ENCODE data around the gene CHMP5.
"Not testable (repeated sequence)": the region's sequence is repeated elsewhere in the genome, so short reads cannot be mapped to it uniquely, and the experiment has no call there.

Gene CHMP5

DNA sequence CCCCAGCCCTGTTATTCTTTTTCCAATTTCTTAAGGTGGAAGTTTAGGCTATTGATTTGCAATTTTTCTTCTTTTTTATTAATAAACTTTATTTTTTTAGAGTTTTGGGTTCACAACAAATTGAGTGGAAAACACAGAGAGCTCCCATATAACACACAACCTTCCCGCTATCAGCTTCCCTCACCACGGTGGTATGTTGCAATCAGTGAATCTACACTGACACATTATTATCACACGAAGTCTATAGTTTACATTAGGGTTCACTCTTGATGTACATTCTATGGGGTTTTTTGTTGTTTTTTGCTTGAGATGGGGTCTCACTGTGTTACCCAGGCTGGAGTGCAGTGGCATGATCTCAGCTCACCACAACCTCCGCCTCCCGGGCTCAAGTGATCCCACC lies 20.7 kb downstream of the CHMP5 start:
- DNase-seq, result no peak

DNA sequence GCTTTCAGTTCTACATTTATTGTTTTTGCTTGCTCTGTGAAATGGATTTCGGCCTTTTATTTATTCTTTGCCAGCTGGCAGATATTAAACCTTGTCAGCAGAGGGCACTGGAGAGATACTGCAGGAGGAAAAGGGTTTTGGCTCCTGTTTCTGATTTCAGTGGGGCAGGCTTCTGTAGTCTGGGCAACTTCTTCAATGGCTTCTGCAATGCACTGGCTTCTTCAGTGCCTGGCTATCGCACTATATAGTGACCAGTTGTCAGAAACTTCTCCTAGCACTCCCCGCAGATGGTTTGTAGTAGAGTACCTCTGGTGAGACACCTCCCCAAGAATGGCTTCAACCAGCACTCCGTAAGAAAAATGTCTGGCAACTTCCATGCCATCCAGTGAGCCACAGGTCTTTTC lies 22.2 kb downstream of the CHMP5 start:
- DNase-seq, result peak in 1 of 4 experiments; percentile 7

DNA sequence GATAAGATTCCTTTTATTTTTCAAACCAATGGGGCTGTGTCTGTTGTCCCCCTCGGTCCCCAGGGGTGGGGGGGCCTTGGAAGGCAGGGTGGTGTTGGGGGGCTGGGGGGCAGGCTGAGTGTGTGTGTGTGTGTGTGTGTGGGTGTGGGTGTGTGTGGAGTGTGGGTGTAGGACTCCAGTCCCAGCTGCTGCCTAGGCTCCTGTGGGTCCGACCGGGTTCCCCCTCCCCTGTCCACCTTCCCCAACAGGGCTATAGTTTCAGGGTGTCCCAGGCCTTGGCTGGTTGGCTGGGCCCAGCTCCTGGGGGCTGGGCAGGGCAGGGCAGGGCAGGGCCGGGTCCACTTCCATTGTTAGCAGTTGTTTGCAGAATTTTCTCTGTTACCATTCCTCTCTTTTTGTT lies 23.4 kb downstream of the CHMP5 start:
- no peak for DNase-seq

DNA sequence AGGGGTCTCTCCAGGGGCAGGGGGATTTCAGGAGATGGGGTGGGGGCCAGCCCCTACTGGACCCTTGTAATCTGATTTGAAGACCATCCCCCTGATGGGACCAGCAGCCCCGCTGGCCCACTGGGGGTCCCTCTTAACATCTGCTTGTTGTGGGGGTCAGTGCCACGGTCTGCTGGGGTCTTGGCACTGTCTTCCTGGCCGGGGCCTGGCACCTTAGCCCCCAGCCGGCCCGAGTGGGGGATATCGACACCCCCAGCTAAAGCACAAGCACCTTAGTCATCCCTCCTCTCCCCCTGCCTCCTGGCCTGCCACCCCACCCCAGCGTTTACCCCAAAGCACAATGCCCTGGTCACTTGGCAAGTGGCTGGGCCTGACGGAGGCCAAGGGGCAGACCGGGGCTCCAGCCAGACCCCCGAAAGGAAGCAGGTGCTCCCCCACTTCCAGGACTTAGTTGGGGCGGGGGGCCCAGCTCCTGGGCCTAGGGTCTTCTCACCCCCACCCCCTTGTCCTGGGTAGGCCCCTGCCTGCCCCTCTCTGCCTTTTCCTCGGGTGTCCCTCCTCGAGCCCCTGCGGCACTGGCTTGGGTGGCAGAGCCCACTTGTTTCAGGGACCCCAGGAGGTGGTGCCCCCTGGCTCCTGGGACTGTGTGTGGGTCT lies 24.1 kb downstream of the CHMP5 start:
- DNase-seq, result no peak

DNA sequence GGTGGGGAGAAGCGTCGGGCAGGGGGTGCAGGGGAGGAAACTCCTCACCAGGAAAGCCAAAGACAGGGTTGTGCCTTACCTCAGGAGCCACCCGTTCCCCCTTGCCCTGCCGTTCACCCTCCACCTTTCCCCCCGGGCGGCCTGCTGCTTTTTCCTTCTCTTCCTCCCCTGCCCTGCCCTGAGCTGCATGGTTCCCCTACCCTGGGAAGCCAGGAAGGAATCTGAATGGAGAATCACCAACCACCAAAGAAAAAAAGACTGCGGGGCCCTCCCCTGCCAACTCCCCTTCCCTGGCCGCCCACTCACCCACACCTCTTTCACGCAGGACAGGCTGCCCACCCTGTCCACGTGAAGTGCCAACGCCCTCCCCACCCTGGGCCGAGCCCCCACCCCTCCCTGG lies 24.6 kb downstream of the CHMP5 start:
- no peak for DNase-seq

DNA sequence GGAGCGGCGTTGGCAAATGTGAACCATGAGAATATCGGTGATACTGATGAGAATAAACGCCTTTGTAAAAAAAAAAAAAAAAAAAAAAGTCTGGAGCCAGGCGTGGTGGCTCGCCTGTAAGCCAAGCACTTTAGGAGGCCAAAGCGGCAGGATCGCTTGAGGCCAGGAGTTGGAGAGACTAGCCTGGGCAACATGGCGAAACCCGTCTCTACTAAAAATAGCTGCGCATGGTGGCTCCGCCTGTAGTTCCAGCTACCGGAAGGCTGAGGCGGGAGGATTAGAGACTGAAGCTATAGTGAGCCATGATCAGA lies 25.0 kb downstream of the CHMP5 start:
- DNase-seq, result no peak

DNA sequence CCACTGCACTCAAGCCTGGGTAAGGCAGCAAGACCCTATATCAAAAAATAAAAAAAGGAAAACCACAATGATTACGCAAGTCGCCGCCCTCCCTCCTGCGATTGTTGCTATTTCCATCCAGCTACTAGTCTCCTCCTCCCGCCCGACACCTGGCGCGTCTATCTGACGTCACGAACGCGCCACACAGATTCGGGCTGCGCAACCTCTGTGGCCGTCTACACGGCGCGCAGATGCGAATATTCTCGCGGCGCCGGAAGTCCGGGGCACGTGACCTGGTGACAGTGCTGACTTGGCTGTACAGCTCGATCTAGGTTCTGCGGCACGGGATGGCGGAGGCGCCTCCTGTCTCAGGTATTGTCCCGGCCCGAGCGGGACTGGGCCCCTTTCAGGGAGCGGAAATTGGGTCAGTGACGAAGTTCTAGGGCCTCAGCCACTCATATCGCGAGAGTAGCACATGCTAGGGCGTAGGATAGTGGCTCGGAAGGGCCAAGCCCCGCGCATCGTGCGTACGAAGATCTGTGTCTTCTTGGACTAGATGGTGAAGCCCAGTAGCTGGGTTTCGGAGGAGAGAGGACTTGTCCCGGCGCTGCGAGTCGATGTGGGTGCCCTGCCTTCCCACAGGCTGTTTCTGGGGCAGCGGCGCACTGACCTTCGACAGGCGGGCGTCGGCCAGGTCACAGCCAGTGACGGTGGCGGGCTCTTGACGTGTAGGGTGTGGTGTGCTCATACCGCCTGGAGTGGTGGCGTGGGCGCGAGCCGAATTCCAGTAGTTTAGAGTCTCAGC lies 25.6 kb downstream of the CHMP5 start, which contains the start of gene NFX1:
TSS of gene NFX1 (plus strand) at position 270 of the 784 bp plus-strand sequence. CDS start at position 327, 57 bp downstream.
- peak; percentile 93 to 98 (median 96) for DNase-seq

DNA sequence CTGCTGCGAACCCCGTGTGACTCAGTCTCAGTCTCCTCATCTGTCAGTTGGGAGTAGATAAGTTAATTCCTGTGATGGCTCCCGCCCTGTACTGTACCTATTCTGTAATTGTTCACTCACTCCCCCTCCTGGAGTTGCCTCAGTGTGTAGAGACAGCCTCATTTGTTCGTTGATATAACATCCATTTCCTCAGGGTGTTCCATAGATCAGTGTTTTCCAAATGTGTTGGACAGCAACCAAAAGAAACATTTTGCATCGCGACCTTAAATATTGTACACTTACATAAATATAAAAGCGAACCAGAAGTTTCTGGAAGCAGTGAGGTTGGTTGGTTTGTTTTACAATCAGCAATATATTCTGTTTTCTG lies 26.2 kb downstream of the CHMP5 start:
- DNase-seq, result no peak

DNA sequence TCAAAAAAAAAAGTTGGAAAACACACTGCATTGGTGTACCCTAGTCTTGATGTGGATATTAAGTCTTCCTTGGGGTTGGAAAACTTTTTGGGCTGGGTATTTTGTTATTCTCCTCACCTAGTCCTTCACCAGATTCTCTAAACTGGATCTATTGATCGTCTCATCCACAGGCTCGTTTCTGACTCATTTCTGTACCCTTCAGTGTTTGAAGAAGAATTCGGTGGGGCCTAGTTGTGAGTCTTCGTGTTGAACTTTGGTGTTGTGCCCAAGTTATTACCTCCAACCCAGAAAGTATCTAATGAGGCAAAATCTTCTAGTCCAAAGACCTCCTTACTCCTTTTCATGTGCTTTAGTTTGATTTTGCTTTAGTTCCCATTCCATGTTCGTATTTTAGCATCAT lies 27.1 kb downstream of the CHMP5 start:
- DNase-seq, result no peak

DNA sequence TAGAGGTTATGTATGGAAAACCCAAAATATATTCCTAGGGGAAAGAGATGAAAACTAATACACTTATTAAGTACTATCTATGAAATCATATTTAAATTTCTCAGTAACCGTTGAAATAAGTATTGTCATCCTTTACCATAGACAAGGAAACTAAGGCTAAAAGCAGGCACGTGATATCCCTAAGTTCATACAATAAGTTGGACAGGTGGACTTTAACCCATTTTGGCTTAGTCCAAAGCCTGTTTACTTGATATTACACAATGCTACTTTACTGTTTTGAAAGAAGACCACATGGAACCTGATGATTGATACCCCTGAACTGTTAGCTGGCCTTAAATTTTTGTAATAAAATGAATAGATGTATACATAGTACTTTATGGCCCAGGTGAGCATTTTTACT lies 28.9 kb downstream of the CHMP5 start:
- DNase-seq, result no peak

DNA sequence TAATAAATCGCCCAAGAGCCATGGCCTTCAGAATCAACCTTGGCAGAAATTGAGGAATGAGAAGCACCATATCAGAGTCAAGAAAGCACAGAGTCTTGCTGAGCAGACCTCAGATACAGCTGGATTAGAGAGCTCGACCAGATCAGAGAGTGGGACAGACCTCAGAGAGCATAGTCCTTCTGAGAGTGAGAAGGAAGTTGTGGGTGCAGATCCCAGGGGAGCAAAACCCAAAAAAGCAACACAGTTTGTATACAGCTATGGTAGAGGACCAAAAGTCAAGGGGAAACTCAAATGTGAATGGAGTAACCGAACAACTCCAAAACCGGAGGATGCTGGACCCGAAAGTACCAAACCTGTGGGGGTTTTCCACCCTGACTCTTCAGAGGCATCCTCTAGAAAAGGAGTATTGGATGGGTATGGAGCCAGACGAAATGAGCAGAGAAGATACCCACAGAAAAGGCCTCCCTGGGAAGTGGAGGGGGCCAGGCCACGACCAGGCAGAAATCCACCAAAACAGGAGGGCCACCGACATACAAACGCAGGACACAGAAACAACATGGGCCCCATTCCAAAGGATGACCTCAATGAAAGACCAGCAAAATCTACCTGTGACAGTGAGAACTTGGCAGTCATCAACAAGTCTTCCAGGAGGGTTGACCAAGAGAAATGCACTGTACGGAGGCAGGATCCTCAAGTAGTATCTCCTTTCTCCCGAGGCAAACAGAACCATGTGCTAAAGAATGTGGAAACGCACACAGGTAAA lies 30.0 kb downstream of the CHMP5 start:
- DNase-seq, result no peak

DNA sequence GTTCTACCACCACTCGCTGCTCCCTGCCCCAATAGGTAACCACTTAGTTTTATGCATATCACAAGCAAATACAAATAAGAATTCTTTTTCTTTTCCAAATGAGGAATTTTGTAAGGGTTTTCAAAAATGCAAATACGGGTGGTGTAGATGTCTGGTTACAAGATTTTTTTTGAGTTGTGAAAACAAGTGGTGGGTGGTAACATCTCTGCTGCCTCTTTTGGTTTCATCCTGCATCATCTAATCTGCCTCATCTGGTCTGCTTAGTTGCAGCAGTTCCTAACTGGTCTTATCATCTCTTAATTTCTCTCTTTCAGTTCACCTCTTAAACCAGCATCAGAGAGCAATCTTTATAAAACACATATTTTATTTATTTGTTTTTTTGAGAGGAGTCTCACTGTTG lies 30.7 kb downstream of the CHMP5 start:
- DNase-seq, result no peak

DNA sequence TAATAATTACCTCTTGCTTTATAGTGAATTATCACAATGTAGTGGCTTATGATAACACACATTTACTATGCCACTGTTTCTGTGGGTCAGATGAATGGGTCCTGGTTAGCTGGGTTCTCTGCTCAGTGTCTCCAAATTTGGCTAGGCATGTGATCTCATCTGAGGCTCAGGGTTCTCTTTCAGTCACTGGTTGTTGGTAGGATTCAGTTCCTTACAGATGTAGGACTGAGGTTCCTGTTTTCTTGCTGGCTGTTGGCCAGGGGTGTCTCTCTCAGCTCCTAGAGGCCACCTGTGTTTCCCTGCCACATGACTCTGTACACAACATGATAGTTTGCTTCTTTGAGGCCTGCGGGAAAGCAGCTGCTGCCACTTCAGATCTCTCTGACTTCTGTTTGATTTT lies 32.6 kb downstream of the CHMP5 start:
- no peak for DNase-seq

DNA sequence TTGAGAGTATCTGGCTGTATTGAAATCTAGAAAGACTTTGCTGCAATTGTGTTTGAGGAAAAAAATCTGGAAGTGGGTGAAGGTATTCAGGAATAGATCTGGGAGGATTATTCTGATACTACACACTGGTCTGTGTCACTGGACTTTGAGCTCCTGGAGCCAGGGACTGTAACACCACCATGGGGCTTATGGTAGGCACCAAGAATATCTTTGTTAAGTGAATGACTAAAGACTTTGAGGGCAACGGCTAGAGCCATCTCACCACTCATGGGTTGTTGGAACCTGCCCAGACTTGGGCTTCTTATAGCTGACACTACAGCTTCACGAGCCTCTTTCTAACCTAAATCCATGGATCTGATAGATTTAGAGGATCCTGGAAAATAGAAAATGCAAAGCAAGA lies 35.7 kb downstream of the CHMP5 start:
- DNase-seq, result no peak

DNA sequence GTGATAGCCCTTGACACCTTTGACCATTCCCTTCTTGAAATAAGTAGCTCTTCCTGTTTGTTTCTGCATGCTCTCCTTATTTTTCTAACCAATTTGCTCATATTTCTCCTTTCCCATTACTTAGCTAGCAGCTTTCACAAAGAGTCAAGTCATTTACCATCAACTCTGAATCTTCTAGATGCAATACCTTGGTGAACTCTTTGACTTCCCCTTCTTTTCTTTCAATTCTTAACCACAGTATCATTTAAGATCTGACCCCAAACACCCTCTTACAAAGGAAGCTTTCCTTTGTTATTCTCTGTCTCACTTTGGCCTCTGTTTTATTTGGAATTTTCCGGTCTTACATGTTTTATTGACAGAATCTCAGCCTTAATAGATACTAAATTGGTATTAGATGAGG lies 39.5 kb downstream of the CHMP5 start:
- DNase-seq, result no peak

DNA sequence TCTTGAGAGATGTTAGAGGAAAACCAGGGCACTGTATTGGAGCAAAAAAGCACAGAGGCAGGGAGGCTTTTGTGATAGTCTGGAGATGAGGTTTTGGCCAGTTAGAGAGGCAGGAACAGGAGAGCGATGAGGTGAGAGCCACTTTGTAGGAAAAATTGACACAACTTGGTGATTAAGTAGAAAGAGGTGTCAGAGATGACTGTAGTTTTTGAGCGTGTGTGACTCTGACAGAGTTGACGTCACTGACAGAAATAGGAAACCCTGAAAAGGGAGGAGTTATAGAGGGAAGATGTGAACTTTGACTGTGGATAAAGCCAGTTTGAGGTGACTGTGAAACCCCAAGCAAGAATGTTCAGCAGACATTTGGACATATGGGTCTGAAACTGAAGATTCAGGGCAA lies 41.2 kb downstream of the CHMP5 start:
- no peak for DNase-seq

DNA sequence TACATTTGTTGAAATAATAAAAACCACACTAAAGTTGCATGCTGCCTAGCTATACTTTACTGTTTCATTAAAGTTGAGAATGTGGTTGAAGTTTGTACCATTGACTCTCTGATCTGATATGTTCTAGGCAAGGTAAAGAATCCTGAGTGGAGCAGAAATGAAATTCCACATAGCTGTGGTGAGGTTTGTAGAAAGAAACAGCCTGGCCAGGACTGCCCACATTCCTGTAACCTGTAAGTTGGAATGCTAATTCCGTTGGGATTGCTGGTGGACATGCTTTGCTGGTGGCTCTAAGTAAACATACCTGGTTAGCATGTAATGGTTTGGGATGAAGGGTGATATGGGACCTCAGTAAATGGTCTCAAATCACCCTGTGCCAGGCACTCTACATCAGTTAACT lies 42.2 kb downstream of the CHMP5 start:
- no peak for DNase-seq

DNA sequence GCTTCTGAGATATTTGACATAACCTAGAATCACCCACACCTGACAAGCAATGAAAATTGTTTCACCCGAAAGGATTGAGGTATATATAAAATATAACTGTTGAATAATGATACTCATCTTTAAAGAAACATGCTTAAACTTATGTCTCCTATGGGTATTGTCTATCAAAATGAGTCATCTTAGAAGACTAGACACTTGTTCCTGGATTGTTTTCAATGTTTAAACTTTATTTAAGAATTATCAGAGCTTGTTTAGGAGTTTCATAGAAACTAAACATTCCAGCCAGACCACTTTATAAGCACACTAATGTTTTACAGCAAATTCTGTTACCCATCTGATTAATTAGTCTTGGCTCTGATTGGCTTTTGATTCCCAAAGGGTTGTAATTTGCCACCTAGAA lies 45.1 kb downstream of the CHMP5 start:
- DNase-seq, result no peak

DNA sequence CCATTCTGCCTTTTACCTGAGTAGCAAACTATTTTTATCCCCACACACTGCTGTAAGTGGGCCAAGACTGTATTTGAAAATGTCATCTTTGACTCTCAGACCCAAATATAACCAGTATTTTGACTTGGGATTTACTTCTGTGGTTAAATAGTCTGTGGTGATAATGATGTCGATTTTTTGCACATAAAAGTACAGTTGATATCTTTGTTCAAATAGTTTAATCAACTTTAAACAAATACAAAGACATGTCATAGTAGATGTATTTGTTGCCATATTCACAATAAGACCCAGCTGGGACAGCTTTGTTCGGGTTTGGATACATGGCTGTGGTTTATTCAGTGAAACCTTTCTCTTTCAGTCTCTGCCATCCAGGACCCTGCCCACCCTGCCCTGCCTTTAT lies 45.9 kb downstream of the CHMP5 start:
- no peak for DNase-seq

DNA sequence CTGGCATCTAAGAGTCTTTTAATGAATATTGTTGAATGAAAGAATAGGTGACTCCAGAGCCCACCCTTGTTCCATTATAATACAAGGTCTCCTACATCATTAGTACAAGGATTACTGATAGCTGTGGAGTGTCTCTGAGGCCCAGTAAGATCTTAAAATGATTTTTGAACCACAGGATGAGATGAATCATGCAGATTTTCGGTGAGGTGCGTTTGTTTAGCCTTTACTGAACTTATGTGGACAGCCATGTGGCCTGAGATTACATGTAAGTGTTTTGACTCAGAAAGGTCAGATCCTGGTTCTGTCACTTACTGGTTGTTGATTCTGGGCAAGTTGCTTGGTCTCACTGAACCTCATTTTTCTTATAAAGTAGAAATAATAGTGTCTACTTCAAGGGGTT lies 47.1 kb downstream of the CHMP5 start:
- DNase-seq, result no peak

DNA sequence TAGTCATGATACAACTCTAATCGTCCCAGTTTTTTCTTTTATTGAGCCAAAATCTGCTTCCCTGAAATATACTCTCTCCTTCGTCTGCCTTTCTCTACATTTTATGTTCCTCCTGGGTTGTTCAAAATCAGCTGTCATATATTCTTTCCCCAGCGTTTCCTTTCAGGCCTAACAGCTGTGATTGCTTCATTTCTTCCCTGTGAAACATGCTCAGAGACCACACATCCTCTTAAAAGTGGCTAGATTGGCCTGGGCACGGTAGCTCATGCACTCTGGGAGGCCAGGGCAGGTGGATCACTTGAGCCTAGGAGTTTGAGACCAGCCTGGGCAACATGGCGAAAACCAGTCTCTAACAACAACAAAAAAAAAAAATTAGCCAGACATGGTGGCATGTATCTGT lies 50.5 kb downstream of the CHMP5 start:
- no peak for DNase-seq

DNA sequence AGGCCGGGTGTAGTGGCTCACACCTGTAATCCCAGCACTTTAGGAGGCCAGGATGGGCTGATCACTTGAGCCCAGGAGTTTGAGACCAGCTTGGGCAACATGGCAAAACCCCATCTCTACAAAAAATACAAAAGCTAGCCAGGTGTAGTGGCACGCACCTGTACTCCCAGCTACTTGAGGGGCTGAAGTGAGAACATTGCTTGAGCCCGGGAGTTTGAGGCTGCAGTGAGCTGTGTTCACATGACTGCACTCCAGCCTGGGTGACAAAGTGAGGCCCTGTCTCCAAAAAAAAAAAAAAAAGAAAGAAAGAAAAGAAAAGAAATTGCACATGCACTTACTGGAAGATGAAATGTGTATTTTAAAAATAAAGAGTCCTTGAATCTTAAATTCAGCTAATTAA lies 52.3 kb downstream of the CHMP5 start:
- not testable (repeated sequence) for DNase-seq

DNA sequence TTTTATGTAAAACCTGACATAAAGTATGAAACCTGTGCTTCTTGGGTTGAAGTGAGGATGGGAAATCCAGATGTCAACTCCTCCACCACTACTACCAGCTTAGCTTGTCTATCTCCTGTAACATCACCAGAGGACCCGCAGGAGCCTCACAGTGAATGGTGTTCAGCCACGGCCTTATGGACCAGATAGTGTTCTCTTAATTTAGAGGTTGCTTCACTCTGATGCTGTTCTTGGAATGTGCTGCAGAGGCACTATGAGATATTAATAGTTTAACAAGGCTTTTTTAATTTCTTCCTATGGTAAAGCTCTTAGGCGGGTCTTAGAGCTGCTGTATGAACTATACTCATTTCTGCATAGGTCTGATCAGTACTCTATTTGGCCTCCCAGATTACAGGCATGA lies 53.4 kb downstream of the CHMP5 start:
- no peak for DNase-seq

DNA sequence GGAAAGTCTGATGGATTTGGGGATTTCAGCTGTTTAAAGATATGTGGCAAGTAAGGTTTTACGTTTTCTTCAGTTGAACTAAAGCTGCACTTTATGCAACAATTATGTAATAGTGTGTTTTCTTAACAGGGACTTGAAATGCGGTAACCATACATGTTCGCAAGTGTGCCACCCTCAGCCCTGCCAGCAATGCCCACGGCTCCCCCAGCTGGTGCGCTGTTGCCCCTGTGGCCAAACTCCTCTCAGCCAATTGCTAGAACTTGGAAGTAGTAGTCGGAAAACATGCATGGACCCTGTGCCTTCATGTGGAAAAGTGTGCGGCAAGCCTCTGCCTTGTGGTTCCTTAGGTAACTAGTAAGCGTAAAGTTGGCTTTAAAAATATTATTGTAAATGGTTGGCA lies 53.9 kb downstream of the CHMP5 start:
- no peak for DNase-seq
